NT2/D1 (cell line): Measurements from ENCODE around the gene PIK3CB.
"Not testable (repeated sequence)": the region's sequence is repeated elsewhere in the genome, so short reads cannot be mapped to it uniquely, and the experiment has no call there.

Source experiments
- DNase-seq: peaks from one replicate; pipeline ENCODE4 v3.0.0-alpha.2; 2011; ENCODE audit warnings: low read depth, low spot score
- H3K27me3 ChIP-seq: 2 replicates; pipeline ENCODE4 v1.6.0; 2011; ENCODE audit warnings: mild to moderate bottlenecking; ENCODE audit not compliant: insufficient read length, insufficient read depth
- H3K36me3 ChIP-seq: 2 replicates; pipeline ENCODE4 v1.6.1; 2011; ENCODE audit warnings: mild to moderate bottlenecking, low read length, mixed read lengths; ENCODE audit not compliant: insufficient read depth, insufficient read length
- H3K4me1 ChIP-seq: 2 replicates; pipeline ENCODE4 v1.5.1; 2011; ENCODE audit not compliant: insufficient read depth, insufficient read length
- H3K4me3 ChIP-seq: 2 replicates; pipeline ENCODE4 v1.5.1; 2011; ENCODE audit warnings: low read depth; ENCODE audit not compliant: insufficient read length
- H3K9ac ChIP-seq: 2 replicates; pipeline ENCODE4 v1.6.0; 2011; ENCODE audit warnings: low read depth; ENCODE audit not compliant: insufficient read length
- H3K9me3 ChIP-seq: 2 replicates; pipeline ENCODE4 v1.5.1; 2011; ENCODE audit warnings: mild to moderate bottlenecking, low read length; ENCODE audit not compliant: insufficient read depth
- SUZ12 ChIP-seq: IDR thresholded peaks from 2 replicates; pipeline ENCODE4 v1.6.1; 2011; ENCODE audit not compliant: insufficient read length, insufficient read depth; ENCODE audit errors: extremely low read depth
- YY1 ChIP-seq: IDR thresholded peaks from 2 replicates; pipeline ENCODE4 v1.6.1; 2011; ENCODE audit not compliant: insufficient read length, insufficient read depth
- ZNF274 ChIP-seq: IDR thresholded peaks from 2 replicates; pipeline ENCODE4 v1.6.1; 2011; ENCODE audit warnings: mild to moderate bottlenecking, low read depth, low read length

PIK3CB gene

GRCh38 chr3:138690036-138690435 lies 144.7 kb downstream of the PIK3CB start:
- H3K9me3 ChIP-seq, result no peaks in the 10 kb centered on the region
- peaks cover 37% of the 10 kb centered on the region for H3K36me3 ChIP-seq
- H3K4me1 ChIP-seq, result no peaks in the 10 kb centered on the region
- no peak overlapping the region for H3K9ac ChIP-seq
- DNase-seq, result no peak
- H3K27me3 ChIP-seq, result no peaks in the 10 kb centered on the region
- H3K4me3 ChIP-seq, result no peak overlapping the region
- TF ChIP-seq YY1 (no peak), SUZ12 (no peak), ZNF274 (no peak)

- H3K27me3 ChIP-seq, result no peaks in the 10 kb centered on the region
- H3K36me3 ChIP-seq, result peaks cover 40% of the 10 kb centered on the region
These were observed 145.8 kb downstream of the PIK3CB start for GRCh38 chr3:138688871-138689299.

GRCh38 chr3:138687236-138687635 lies 147.5 kb downstream of the PIK3CB start:
- TF ChIP-seq ZNF274, result no peak
- no peak for TF ChIP-seq YY1
- TF ChIP-seq SUZ12, result no peak
- no peak for DNase-seq
- Histone ChIP-seq H3K4me1 (no peaks in the 10 kb centered on the region), H3K9ac (no peak overlapping the region), H3K9me3 (no peaks in the 10 kb centered on the region), H3K4me3 (no peak overlapping the region), H3K36me3 (peaks cover 46% of the 10 kb centered on the region), H3K27me3 (no peaks in the 10 kb centered on the region)

More at GRCh38 chr3:138688871-138689299, 145.8 kb downstream of the PIK3CB start:
- H3K4me1 ChIP-seq, result no peaks in the 10 kb centered on the region
- H3K9me3 ChIP-seq, result no peaks in the 10 kb centered on the region
- TF ChIP-seq ZNF274 (no peak), YY1 (no peak)
- no peak overlapping the region for H3K4me3 ChIP-seq
- no peak for DNase-seq
- no peak overlapping the region for H3K9ac ChIP-seq

GRCh38 chr3:138686771-138687221 lies 147.9 kb downstream of the PIK3CB start:
- no peaks in the 10 kb centered on the region for H3K27me3 ChIP-seq
- no peak overlapping the region for H3K4me3 ChIP-seq
- no peaks in the 10 kb centered on the region for H3K4me1 ChIP-seq
- peaks cover 50% of the 10 kb centered on the region for H3K36me3 ChIP-seq
- no peak overlapping the region for H3K9ac ChIP-seq
- DNase-seq, result no peak
- no peaks in the 10 kb centered on the region for H3K9me3 ChIP-seq
- TF ChIP-seq ZNF274 (no peak), YY1 (no peak), SUZ12 (no peak)

GRCh38 chr3:138684396-138684795 lies 150.3 kb downstream of the PIK3CB start:
- DNase-seq, result no peak
- Histone ChIP-seq H3K27me3 (no peaks in the 10 kb centered on the region), H3K36me3 (peaks cover 56% of the 10 kb centered on the region), H3K9me3 (no peaks in the 10 kb centered on the region), H3K9ac (no peak overlapping the region), H3K4me1 (no peaks in the 10 kb centered on the region), H3K4me3 (no peak overlapping the region)
- TF ChIP-seq ZNF274, result no peak
- TF ChIP-seq YY1, result no peak
- TF ChIP-seq SUZ12, result no peak

GRCh38 chr3:138682648-138683047 lies 152.1 kb downstream of the PIK3CB start:
- DNase-seq, result no peak
- H3K9ac ChIP-seq, result no peak overlapping the region
- TF ChIP-seq YY1 (no peak), SUZ12 (no peak), ZNF274 (no peak)

GRCh38 chr3:138681463-138682220 lies 153.1 kb downstream of the PIK3CB start:
- H3K4me1 ChIP-seq, result no peaks in the 10 kb centered on the region
- TF ChIP-seq YY1 (no peak), ZNF274 (no peak), SUZ12 (no peak)

More at GRCh38 chr3:138682648-138683047, 152.1 kb downstream of the PIK3CB start:
- Histone ChIP-seq H3K4me1 (no peaks in the 10 kb centered on the region), H3K4me3 (no peak overlapping the region), H3K9me3 (no peaks in the 10 kb centered on the region), H3K27me3 (no peaks in the 10 kb centered on the region), H3K36me3 (peaks cover 48% of the 10 kb centered on the region)

GRCh38 chr3:138680974-138681373 lies 153.8 kb downstream of the PIK3CB start:
- H3K4me1 ChIP-seq, H3K27me3 ChIP-seq, H3K9ac ChIP-seq, H3K4me3 ChIP-seq, DNase-seq, H3K9me3 ChIP-seq: not testable (repeated sequence)
- peaks cover 43% of the 10 kb centered on the region for H3K36me3 ChIP-seq

More at GRCh38 chr3:138681463-138682220, 153.1 kb downstream of the PIK3CB start:
- Histone ChIP-seq H3K4me3 (no peak overlapping the region), H3K9me3 (0 out of 2 replicates have a peak, but pooled peaks cover 2% of the 10 kb centered on the region), H3K27me3 (no peaks in the 10 kb centered on the region), H3K9ac (no peak overlapping the region), H3K36me3 (peaks cover 43% of the 10 kb centered on the region)
- no peak for DNase-seq
